HCT116 (cell line): ENCODE results near the gene IRX2. TPM values are rescaled to one million over a fixed set of nuclear protein-coding genes. Genes with fewer than 3 reads are reported as not detected.

Experiments
- ATAC-seq: fragments of 200-7000 bp; cut with Tn5 transposase; 2 replicates; pipeline ENCODE4 v1.9.1; 2020; ENCODE audit warnings: mild to moderate bottlenecking, moderate library complexity
- BruUV-seq: library from RNA; stranded (reverse); fragments of 400-500 nt; replicated peaks from 2 replicates; lab custom pipeline; 2021; lab: Mats Ljungman, UMichigan
- CTCF ChIA-PET: fragments of 300-600 bp; sonication (Branson Sonifier 250); formaldehyde crosslinking; loops from one replicate; lab custom pipeline; 2021; ENCODE audit warnings: antibody characterized with exemption; lab: Charles Lee
- POLR2A ChIA-PET: fragments of 300-600, 350-600 bp; sonication (Branson Sonifier 250); formaldehyde crosslinking; loops from one replicate; lab custom pipeline; 2021; ENCODE audit warnings: antibody characterized with exemption; lab: Charles Lee
- RAD21 ChIA-PET, 2 experiments: fragments of 300-600 bp; sonication (Branson Sonifier 250); formaldehyde crosslinking; loops; one replicate each; lab custom pipeline; 2023; ENCODE audit warnings: low total read pairs in 2 of 2; ENCODE audit not compliant: uncharacterized antibody in 2 of 2, unreplicated experiment in 2 of 2, low non-redundant PET in 1 of 2; lab: Charles Lee
- DNase-seq: peaks from one replicate; pipeline ENCODE4 v3.0.0-alpha.2; 2010; ENCODE audit warnings: low read depth, low spot score
- H2AFZ ChIP-seq: fragments of 200-600 bp; shearing (Covaris generic), sonication (generic); 2 replicates; pipeline ENCODE4 v1.6.1; 2017; ENCODE audit warnings: low read depth, mixed run types, mixed read lengths, antibody characterized with exemption, low read length; ENCODE audit not compliant: poor library complexity, severe bottlenecking
- H3K27ac ChIP-seq: 2 replicates; pipeline ENCODE4 v1.5.1; 2012; ENCODE audit warnings: low read depth, low read length
- H3K27me3 ChIP-seq: fragments of 200-600 bp; sonication (generic); 2 replicates; pipeline ENCODE4 v1.6.1; 2016; ENCODE audit warnings: mixed run types, low read length, mixed read lengths; ENCODE audit not compliant: insufficient read depth
- H3K36me3 ChIP-seq, 2 experiments: fragments of 200-500 bp in 1 of 2; fragments of 200-600 bp in 1 of 2; sonication (Bioruptor generic) in 1 of 2; sonication (generic) in 1 of 2; 2 replicates each; pipeline versions ENCODE4 v1.5.1 to v1.6.1; 2014 to 2016; ENCODE audit warnings: low read length in 2 of 2, inconsistent platforms in 1 of 2, mixed read lengths in 1 of 2, mixed run types in 1 of 2; ENCODE audit not compliant: insufficient read depth in 2 of 2, control insufficient read depth in 1 of 2
- H3K4me1 ChIP-seq, 2 experiments: fragments of 200-600 bp in 1 of 2; sonication (generic) in 1 of 2; 2 replicates each; pipeline versions ENCODE4 v1.5.1 to v1.6.1; 2012 to 2017; ENCODE audit warnings: low read length in 2 of 2, inconsistent platforms in 1 of 2, mild to moderate bottlenecking in 1 of 2, mixed read lengths in 1 of 2, mixed run types in 1 of 2, moderate library complexity in 1 of 2; ENCODE audit not compliant: insufficient read depth in 2 of 2, control insufficient read depth in 1 of 2
- H3K4me2 ChIP-seq: fragments of 200-600 bp; sonication (generic); 2 replicates; pipeline ENCODE4 v1.6.1; 2017; ENCODE audit warnings: mixed run types, low read length, mixed read lengths
- H3K4me3 ChIP-seq, 2 experiments: fragments of 200-600 bp in 1 of 2; sonication (generic) in 1 of 2; replicated peaks in 1 of 2; 2 replicates each; pipeline ENCODE4 v1.5.1; 2011 to 2016; ENCODE audit warnings: low read length in 2 of 2, control low read depth in 1 of 2, low read depth in 1 of 2, mild to moderate bottlenecking in 1 of 2, mixed read lengths in 1 of 2, mixed run types in 1 of 2
- H3K79me2 ChIP-seq: fragments of 200-600 bp; sonication (generic); 2 replicates; pipeline ENCODE4 v1.6.1; 2017; ENCODE audit warnings: mild to moderate bottlenecking, mixed run types, low read length, moderate library complexity, mixed read lengths; ENCODE audit not compliant: insufficient read depth
- H3K9ac ChIP-seq: fragments of 200-600 bp; sonication (generic); 2 replicates; pipeline ENCODE4 v1.6.1; 2016; ENCODE audit warnings: low read length, mixed read lengths
- H3K9me2 ChIP-seq: fragments of 200-600 bp; sonication (generic), shearing (Covaris generic); 2 replicates; pipeline ENCODE4 v1.6.1; 2017; ENCODE audit warnings: mixed run types, mild to moderate bottlenecking, moderate library complexity; ENCODE audit not compliant: insufficient read depth
- H3K9me3 ChIP-seq, 2 experiments: fragments of 200-500 bp in 1 of 2; fragments of 200-600 bp in 1 of 2; sonication (Bioruptor generic) in 1 of 2; sonication (generic) in 1 of 2; 2 replicates each; pipeline ENCODE4 v1.6.1; 2014 to 2017; ENCODE audit warnings: low read length in 2 of 2, mixed read lengths in 2 of 2, inconsistent platforms in 1 of 2, low read depth in 1 of 2, mild to moderate bottlenecking in 1 of 2, mixed run types in 1 of 2, moderate library complexity in 1 of 2; ENCODE audit not compliant: control insufficient read depth in 1 of 2, insufficient read depth in 1 of 2
- H4K20me1 ChIP-seq: fragments of 200-600 bp; sonication (generic), shearing (Covaris generic); 2 replicates; pipeline ENCODE4 v1.6.1; 2017; ENCODE audit warnings: mixed run types, mild to moderate bottlenecking, moderate library complexity; ENCODE audit not compliant: insufficient read depth
- CBX3 ChIP-seq: IDR thresholded peaks from 2 replicates; pipeline ENCODE4 v1.6.1; 2012; ENCODE audit warnings: low read depth
- EZH2 ChIP-seq: fragments of 200-600 bp; sonication (generic); IDR thresholded peaks from 2 replicates; pipeline ENCODE4 v1.6.1; 2017; ENCODE audit warnings: antibody characterized with exemption, mixed run types
- FOSL1 ChIP-seq: IDR thresholded peaks from 2 replicates; pipeline ENCODE4 v1.6.1; 2012; ENCODE audit warnings: low read depth
- POLR2A ChIP-seq: IDR thresholded peaks from 2 replicates; pipeline ENCODE4 v1.7.0; 2011; ENCODE audit warnings: borderline replicate concordance; ENCODE audit not compliant: insufficient read depth, insufficient read length; ENCODE audit errors: extremely low read depth
- SP1 ChIP-seq: IDR thresholded peaks from 2 replicates; pipeline ENCODE4 v1.6.1; 2012; ENCODE audit warnings: low read depth
- SRF ChIP-seq: IDR thresholded peaks from 2 replicates; pipeline ENCODE4 v1.6.1; 2012; ENCODE audit warnings: low read depth
- TCF7L2 ChIP-seq: IDR thresholded peaks from 2 replicates; pipeline ENCODE4 v1.7.0; 2011; ENCODE audit warnings: borderline replicate concordance, inconsistent platforms; ENCODE audit not compliant: insufficient read depth, insufficient read length; ENCODE audit errors: extremely low read depth
- ZNF274 ChIP-seq: fragments of 200-500 bp; sonication (Bioruptor generic); IDR thresholded peaks from 2 replicates; pipeline ENCODE4 v1.6.1; 2014; ENCODE audit warnings: mild to moderate bottlenecking, low read depth, low read length, inconsistent platforms
- intact Hi-C: fragments of 100-400 bp; cut with micrococcal nuclease; formaldehyde crosslinking; loops from 2 replicates; pipeline ENCODE4 v1.10.0; 2022
- total RNA-seq: library from RNA; stranded (reverse); gene quantifications from one replicate; pipeline ENCODE4 v1.2.1, GENCODE V29; 2021; ENCODE audit not compliant: unreplicated experiment
- TF ChIP-seq, protein P1 (sequence below): IDR thresholded peaks from 2 replicates; pipeline ENCODE4 v1.6.1; 2012

IRX2 gene
- total RNA-seq, 1 experiment from 2014 or later, result not detected

DNA sequence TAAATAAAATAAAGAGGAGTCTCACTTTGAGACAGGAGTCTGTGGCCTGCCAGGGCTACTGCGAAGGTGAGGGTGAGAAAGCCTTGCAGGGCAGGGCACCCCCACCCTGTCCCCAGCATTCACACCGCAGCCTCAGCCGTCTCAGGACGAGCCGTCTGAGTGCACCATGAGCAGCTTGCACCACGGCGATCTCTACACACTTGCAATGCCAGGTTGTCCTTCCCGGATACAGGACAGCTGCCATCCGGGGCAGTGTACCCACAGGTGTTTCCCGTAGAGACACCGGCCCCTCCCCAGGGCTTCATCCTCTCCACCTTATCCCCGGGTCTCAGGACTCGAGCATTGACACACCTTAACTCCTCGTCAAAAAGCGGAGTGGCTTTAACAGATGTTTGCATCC, 43.3 kb downstream of the IRX2 start:
- Histone ChIP-seq H3K9ac (no peak overlapping the region), H3K9me3 (peaks cover 0 to 13% of the 10 kb centered on the region in 2 experiments; a peak in 2 of 4 replicates), H4K20me1 (no peaks in the 10 kb centered on the region), H3K9me2 (no peaks in the 10 kb centered on the region), H2AFZ (no peak overlapping the region), H3K4me3 (no peak overlapping the region), H3K4me1 (no peaks in the 10 kb centered on the region)
- DNase-seq, result no peak
- BruUV-seq, result no TSS peak
- intact Hi-C loops, result no loop called here
- no peak for ATAC-seq
- TF ChIP-seq POLR2A (no peak), TCF7L2 (no peak), SP1 (no peak), FOSL1 (no peak)
- TF ChIP-seq, all 23 proteins: peak for 0
- Histone ChIP-seq H3K27ac (no peak overlapping the region), H3K4me2 (no peak overlapping the region), H3K27me3 (no peaks in the 10 kb centered on the region), H3K36me3 (no peaks in the 10 kb centered on the region), H3K79me2 (no peaks in the 10 kb centered on the region)
- ChIA-PET CTCF (no interaction called here), RAD21 (no interaction called here), POLR2A (no interaction called here)

DNA sequence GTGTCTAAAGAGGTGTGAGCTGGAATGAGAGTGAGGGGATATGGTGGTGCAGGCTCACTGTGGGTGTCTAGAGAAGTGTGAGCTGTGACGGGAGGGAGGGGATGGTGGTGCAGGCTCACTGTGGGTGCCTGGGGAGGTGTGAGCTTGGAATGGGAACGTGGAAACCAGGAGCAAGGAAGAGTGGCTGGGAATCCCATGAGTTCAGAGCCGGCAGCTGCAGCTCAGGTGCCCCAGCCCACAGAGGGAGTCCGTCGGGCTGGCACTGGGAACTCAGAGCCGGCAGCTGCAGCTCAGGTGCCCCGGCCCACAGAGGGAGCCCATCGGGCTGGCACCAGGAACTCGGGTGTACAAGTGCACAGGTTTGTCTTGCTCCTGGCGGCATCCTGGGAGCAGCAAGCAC, 45.6 kb downstream of the IRX2 start:
- intact Hi-C loops, result no loop called here

More for the DNA sequence above, 45.6 kb downstream of the IRX2 start:
- Histone ChIP-seq H3K9ac (no peak overlapping the region), H3K27me3 (no peaks in the 10 kb centered on the region), H3K4me1 (no peaks in the 10 kb centered on the region), H3K79me2 (no peaks in the 10 kb centered on the region), H3K4me3 (no peak overlapping the region), H3K36me3 (no peaks in the 10 kb centered on the region), H4K20me1 (no peaks in the 10 kb centered on the region), H3K9me3 (peaks cover 0 to 15% of the 10 kb centered on the region in 2 experiments; a peak in 2 of 4 replicates), H3K9me2 (no peaks in the 10 kb centered on the region), H3K27ac (no peak overlapping the region), H2AFZ (no peak overlapping the region), H3K4me2 (no peak overlapping the region)
- POLR2A ChIA-PET, result no interaction called here
- TF ChIP-seq POLR2A (no peak), CBX3 (no peak), SRF (no peak), EZH2 (no peak), ZNF274 (no peak)
- TF ChIP-seq, protein P1, sequence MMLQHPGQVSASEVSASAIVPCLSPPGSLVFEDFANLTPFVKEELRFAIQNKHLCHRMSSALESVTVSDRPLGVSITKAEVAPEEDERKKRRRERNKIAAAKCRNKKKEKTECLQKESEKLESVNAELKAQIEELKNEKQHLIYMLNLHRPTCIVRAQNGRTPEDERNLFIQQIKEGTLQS, result no peak
- no TSS peak for BruUV-seq
- ATAC-seq (no peak), DNase-seq (no peak)
- RAD21 ChIA-PET, result no interaction called here
- CTCF ChIA-PET, result no interaction called here
